ENCODE results near the gene DLL1.

DLL1 gene

GRCh38 chr6:170307080-170307545, 16.2 kb upstream of the DLL1 start:
- Histone ChIP-seq H3K79me2 (ENCODE audit: control insufficient read depth, insufficient read depth, low read length, unreplicated experiment) (peaks cover 52% of the 10 kb centered on the region), H2AFZ (ENCODE audit: low read length, unreplicated experiment) (peak overlapping the region; percentile 73), H3K4me3 (ENCODE audit: low read depth, low read length) (peak overlapping the region; percentile 98), H3K36me3 (ENCODE audit: insufficient read depth, low read length) (no peaks in the 10 kb centered on the region), H3K27me3 (ENCODE audit: insufficient read depth, low read length) (no peaks in the 10 kb centered on the region), H3K4me1 (ENCODE audit: control insufficient read depth, insufficient read depth, low read length, unreplicated experiment) (peaks cover 21% of the 10 kb centered on the region), H3K27ac (ENCODE audit: low read depth, low read length) (peak overlapping the region; percentile 58; the same call in 1 of the 2 replicates)

- peak within 1 kb of the TSS; percentile 73 for H2AFZ ChIP-seq (ENCODE audit: low read length, unreplicated experiment)
Observed at GRCh38 chr6:170306324-170307079, 15.6 kb upstream of the DLL1 start, which contains the start of gene FAM120B. FAM120B (plus strand) TSS chr6:170306758; CDS start chr6:170317391, 10,633 bp downstream.

GRCh38 chr6:170305805-170306323, 15.0 kb upstream of the DLL1 start:
- H3K27ac ChIP-seq (ENCODE audit: low read depth, low read length) = no peak overlapping the region
- H3K4me3 ChIP-seq (ENCODE audit: low read depth, low read length) = peak overlapping the region; percentile 98
- H3K79me2 ChIP-seq (ENCODE audit: control insufficient read depth, insufficient read depth, low read length, unreplicated experiment) = peaks cover 41% of the 10 kb centered on the region
- H3K4me1 ChIP-seq (ENCODE audit: control insufficient read depth, insufficient read depth, low read length, unreplicated experiment) = peaks cover 21% of the 10 kb centered on the region
- no peaks in the 10 kb centered on the region for H3K36me3 ChIP-seq (ENCODE audit: insufficient read depth, low read length)
- H3K27me3 ChIP-seq (ENCODE audit: insufficient read depth, low read length) = no peaks in the 10 kb centered on the region
- peak overlapping the region; percentile 69 for H2AFZ ChIP-seq (ENCODE audit: low read length, unreplicated experiment)

More at GRCh38 chr6:170306324-170307079, 15.6 kb upstream of the DLL1 start, which contains the start of gene FAM120B:
- H3K27ac ChIP-seq (ENCODE audit: low read depth, low read length) = peak within 1 kb of the TSS; percentile 58; the same call in 1 of the 2 replicates
- peaks cover 21% of the 10 kb centered on the region for H3K4me1 ChIP-seq (ENCODE audit: control insufficient read depth, insufficient read depth, low read length, unreplicated experiment)
- peak within 1 kb of the TSS; percentile 98 for H3K4me3 ChIP-seq (ENCODE audit: low read depth, low read length)
- no peaks in the 10 kb centered on the region for H3K27me3 ChIP-seq (ENCODE audit: insufficient read depth, low read length)
- H3K36me3 ChIP-seq (ENCODE audit: insufficient read depth, low read length) = no peaks in the 10 kb centered on the region
- H3K79me2 ChIP-seq (ENCODE audit: control insufficient read depth, insufficient read depth, low read length, unreplicated experiment) = peaks cover 47% of the 10 kb centered on the region

GRCh38 chr6:170301184-170301583, 10.3 kb upstream of the DLL1 start:
- no peak overlapping the region for H2AFZ ChIP-seq (ENCODE audit: low read length, unreplicated experiment)
- H3K4me3 ChIP-seq (ENCODE audit: low read depth, low read length) = no peak overlapping the region
- H3K4me1 ChIP-seq (ENCODE audit: control insufficient read depth, insufficient read depth, low read length, unreplicated experiment) = peaks cover 4% of the 10 kb centered on the region
- H3K36me3 ChIP-seq (ENCODE audit: insufficient read depth, low read length) = no peaks in the 10 kb centered on the region
- peaks cover 40% of the 10 kb centered on the region for H3K27me3 ChIP-seq (ENCODE audit: insufficient read depth, low read length)
- no peaks in the 10 kb centered on the region for H3K79me2 ChIP-seq (ENCODE audit: control insufficient read depth, insufficient read depth, low read length, unreplicated experiment)
- H3K27ac ChIP-seq (ENCODE audit: low read depth, low read length) = no peak overlapping the region

GRCh38 chr6:170298688-170299087, 7.8 kb upstream of the DLL1 start:
- no peaks in the 10 kb centered on the region for H3K4me1 ChIP-seq (ENCODE audit: control insufficient read depth, insufficient read depth, low read length, unreplicated experiment)
- no peak overlapping the region for H3K4me3 ChIP-seq (ENCODE audit: low read depth, low read length)
- no peaks in the 10 kb centered on the region for H3K36me3 ChIP-seq (ENCODE audit: insufficient read depth, low read length)
- H3K27ac ChIP-seq (ENCODE audit: low read depth, low read length) = no peak overlapping the region
- H3K27me3 ChIP-seq (ENCODE audit: insufficient read depth, low read length) = peaks cover 65% of the 10 kb centered on the region
- H2AFZ ChIP-seq (ENCODE audit: low read length, unreplicated experiment) = no peak overlapping the region
- H3K79me2 ChIP-seq (ENCODE audit: control insufficient read depth, insufficient read depth, low read length, unreplicated experiment) = no peaks in the 10 kb centered on the region

- H3K36me3 ChIP-seq (ENCODE audit: insufficient read depth, low read length) = no peaks in the 10 kb centered on the region
- H2AFZ ChIP-seq (ENCODE audit: low read length, unreplicated experiment) = no peak overlapping the region
- no peaks in the 10 kb centered on the region for H3K4me1 ChIP-seq (ENCODE audit: control insufficient read depth, insufficient read depth, low read length, unreplicated experiment)
- no peak overlapping the region for H3K27ac ChIP-seq (ENCODE audit: low read depth, low read length)
- no peaks in the 10 kb centered on the region for H3K79me2 ChIP-seq (ENCODE audit: control insufficient read depth, insufficient read depth, low read length, unreplicated experiment)
- no peak overlapping the region for H3K4me3 ChIP-seq (ENCODE audit: low read depth, low read length)
- peaks cover 75% of the 10 kb centered on the region for H3K27me3 ChIP-seq (ENCODE audit: insufficient read depth, low read length)
Observed at GRCh38 chr6:170297576-170298330, 6.9 kb upstream of the DLL1 start.

- no peak overlapping the region for H3K27ac ChIP-seq (ENCODE audit: low read depth, low read length)
- H3K36me3 ChIP-seq (ENCODE audit: insufficient read depth, low read length) = no peaks in the 10 kb centered on the region
- H3K27me3 ChIP-seq (ENCODE audit: insufficient read depth, low read length) = peaks cover 82% of the 10 kb centered on the region
- no peaks in the 10 kb centered on the region for H3K4me1 ChIP-seq (ENCODE audit: control insufficient read depth, insufficient read depth, low read length, unreplicated experiment)
- H2AFZ ChIP-seq (ENCODE audit: low read length, unreplicated experiment) = no peak overlapping the region
- H3K79me2 ChIP-seq (ENCODE audit: control insufficient read depth, insufficient read depth, low read length, unreplicated experiment) = no peaks in the 10 kb centered on the region
- no peak overlapping the region for H3K4me3 ChIP-seq (ENCODE audit: low read depth, low read length)
Observed at GRCh38 chr6:170296746-170297575, 6.1 kb upstream of the DLL1 start.

- Histone ChIP-seq H3K4me3 (ENCODE audit: low read depth, low read length) (peak overlapping the region; percentile 68; the same call in 1 of the 2 replicates), H3K27ac (ENCODE audit: low read depth, low read length) (no peak overlapping the region), H3K79me2 (ENCODE audit: control insufficient read depth, insufficient read depth, low read length, unreplicated experiment) (no peaks in the 10 kb centered on the region), H2AFZ (ENCODE audit: low read length, unreplicated experiment) (no peak overlapping the region), H3K36me3 (ENCODE audit: insufficient read depth, low read length) (no peaks in the 10 kb centered on the region), H3K4me1 (ENCODE audit: control insufficient read depth, insufficient read depth, low read length, unreplicated experiment) (no peaks in the 10 kb centered on the region), H3K27me3 (ENCODE audit: insufficient read depth, low read length) (peaks cover 88% of the 10 kb centered on the region)
Observed at GRCh38 chr6:170296423-170296745, 5.5 kb upstream of the DLL1 start.

GRCh38 chr6:170295510-170296422, 4.9 kb upstream of the DLL1 start:
- Histone ChIP-seq H3K79me2 (ENCODE audit: control insufficient read depth, insufficient read depth, low read length, unreplicated experiment) (no peaks in the 10 kb centered on the region), H2AFZ (ENCODE audit: low read length, unreplicated experiment) (no peak overlapping the region), H3K27me3 (ENCODE audit: insufficient read depth, low read length) (peaks cover 92% of the 10 kb centered on the region), H3K4me1 (ENCODE audit: control insufficient read depth, insufficient read depth, low read length, unreplicated experiment) (no peaks in the 10 kb centered on the region), H3K27ac (ENCODE audit: low read depth, low read length) (no peak overlapping the region), H3K36me3 (ENCODE audit: insufficient read depth, low read length) (no peaks in the 10 kb centered on the region), H3K4me3 (ENCODE audit: low read depth, low read length) (peak overlapping the region; percentile 68)

All from ACC112 (cell line).